T-helper 17 cell (primary cell): ENCODE results near the gene PEX11G. TPM values are rescaled to one million over a fixed set of nuclear protein-coding genes. Genes with fewer than 3 reads are reported as not detected.
A peak's percentile ranks its signal among the peaks of the same experiment; 100 is the strongest.
"Not testable (repeated sequence)": the region's sequence is repeated elsewhere in the genome, so short reads cannot be mapped to it uniquely, and the experiment has no call there.

Experiments used
- ATAC-seq: fragments of 150-1000 bp; cut with Tn5 transposase; 2 replicates; pipeline ENCODE4 v1.10.0; 2021; ENCODE audit warnings: mild to moderate bottlenecking, moderate library complexity
- DNase-seq, 3 donors: peaks; one replicate each; pipeline versions ENCODE4 v3.0.0 to v3.0.0-alpha.2; 2020 to 2021
- H3K9me3 ChIP-seq: one replicate; pipeline ENCODE4 v1.7.0; 2013; ENCODE audit warnings: low read length, mild to moderate bottlenecking; ENCODE audit not compliant: control insufficient read depth, poor library complexity, severe bottlenecking
- H3K27ac Mint-ChIP-seq: one replicate; pipeline ENCODE4 v1.8.0; 2022; ENCODE audit warnings: mild to moderate bottlenecking, moderate library complexity, mixed read lengths
- H3K27me3 Mint-ChIP-seq: one replicate; pipeline ENCODE4 v1.8.0; 2022; ENCODE audit warnings: mixed read lengths
- H3K36me3 Mint-ChIP-seq: one replicate; pipeline ENCODE4 v1.8.0; 2022; ENCODE audit warnings: low read depth, mixed read lengths
- H3K4me1 Mint-ChIP-seq: one replicate; pipeline ENCODE4 v1.8.0; 2022; ENCODE audit warnings: mild to moderate bottlenecking, mixed read lengths
- H3K4me3 Mint-ChIP-seq: one replicate; pipeline ENCODE4 v1.8.0; 2022; ENCODE audit warnings: mild to moderate bottlenecking, moderate library complexity, mixed read lengths
- total RNA-seq, 4 donors: library from RNA in 2 of 4; stranded (reverse) in 2 of 4; gene quantifications; one replicate each; pipeline ENCODE4 v1.2.3 and lab custom pipeline; 2022 to 2026

Gene PEX11G
- total RNA-seq, 2 donors from 2014 or later = not detected

DNA sequence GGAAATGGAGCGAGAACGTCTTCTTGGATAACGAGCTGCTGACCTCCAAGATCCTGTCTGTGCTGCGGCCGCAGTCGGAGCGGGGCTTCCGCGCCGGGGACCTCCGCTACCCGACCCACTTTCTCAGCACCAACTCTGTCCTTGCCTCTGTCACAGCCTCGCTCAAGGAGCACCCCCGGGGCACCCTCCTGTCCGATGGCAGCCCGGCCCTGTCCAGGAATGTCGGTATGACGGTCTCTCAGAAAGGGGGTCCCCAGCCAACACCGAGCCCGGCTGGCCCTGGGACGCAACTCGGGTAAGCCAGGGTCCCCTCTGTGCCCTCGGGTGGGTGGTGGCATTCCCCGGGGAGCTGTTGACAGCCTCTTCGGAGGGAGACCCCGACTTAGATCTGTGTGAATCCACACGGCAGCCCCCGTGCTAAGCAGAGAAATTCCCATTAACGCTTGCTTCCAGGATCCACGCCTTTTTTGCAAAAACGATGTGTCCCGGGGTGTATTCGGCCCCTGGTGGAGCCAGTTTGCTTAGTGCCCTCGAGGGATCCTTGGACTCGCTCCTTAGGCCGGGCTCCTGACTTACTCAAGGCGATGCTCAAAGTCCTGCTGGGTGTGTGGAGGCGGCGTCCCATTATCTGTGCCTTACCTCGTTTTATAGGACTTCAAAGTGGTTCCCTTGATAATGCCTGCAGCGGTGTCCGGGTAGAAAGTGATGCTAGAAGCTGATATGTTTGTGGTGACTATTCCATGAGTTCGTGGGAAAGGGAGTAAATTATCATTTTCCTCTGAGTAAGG lies 48.5 kb downstream of the PEX11G start:
- H3K27me3 Mint-ChIP-seq = no peaks in the 10 kb centered on the region
- peaks cover 2% of the 10 kb centered on the region for H3K36me3 Mint-ChIP-seq
- no peak overlapping the region for H3K27ac Mint-ChIP-seq
- DNase-seq = no peak
- no peak overlapping the region for H3K4me3 Mint-ChIP-seq
- no peak for ATAC-seq
- H3K9me3 ChIP-seq = no peaks in the 10 kb centered on the region
- no peaks in the 10 kb centered on the region for H3K4me1 Mint-ChIP-seq

GRCh38 chr19:7435586-7435985 lies 53.2 kb downstream of the PEX11G start:
- H3K27me3 Mint-ChIP-seq = no peaks in the 10 kb centered on the region
- peaks cover 3% of the 10 kb centered on the region for H3K4me1 Mint-ChIP-seq
- H3K4me3 Mint-ChIP-seq = no peak overlapping the region
- DNase-seq (no peak), ATAC-seq (no peak)
- peak overlapping the region; percentile 77 for H3K27ac Mint-ChIP-seq
- H3K36me3 Mint-ChIP-seq = no peaks in the 10 kb centered on the region
- no peaks in the 10 kb centered on the region for H3K9me3 ChIP-seq

GRCh38 chr19:7434391-7434790 lies 54.4 kb downstream of the PEX11G start:
- no peaks in the 10 kb centered on the region for H3K9me3 ChIP-seq
- DNase-seq = no peak
- no peaks in the 10 kb centered on the region for H3K36me3 Mint-ChIP-seq
- peak overlapping the region; percentile 77 for H3K27ac Mint-ChIP-seq
- ATAC-seq = no peak
- no peaks in the 10 kb centered on the region for H3K27me3 Mint-ChIP-seq
- H3K4me1 Mint-ChIP-seq = peaks cover 3% of the 10 kb centered on the region
- no peak overlapping the region for H3K4me3 Mint-ChIP-seq

- not testable (repeated sequence) for H3K4me3 Mint-ChIP-seq, ATAC-seq, H3K36me3 Mint-ChIP-seq, DNase-seq, H3K27me3 Mint-ChIP-seq, H3K9me3 ChIP-seq, H3K4me1 Mint-ChIP-seq
- H3K27ac Mint-ChIP-seq = peak overlapping the region; percentile 77
Measured at GRCh38 chr19:7433456-7433855, 55.4 kb downstream of the PEX11G start.

DNA sequence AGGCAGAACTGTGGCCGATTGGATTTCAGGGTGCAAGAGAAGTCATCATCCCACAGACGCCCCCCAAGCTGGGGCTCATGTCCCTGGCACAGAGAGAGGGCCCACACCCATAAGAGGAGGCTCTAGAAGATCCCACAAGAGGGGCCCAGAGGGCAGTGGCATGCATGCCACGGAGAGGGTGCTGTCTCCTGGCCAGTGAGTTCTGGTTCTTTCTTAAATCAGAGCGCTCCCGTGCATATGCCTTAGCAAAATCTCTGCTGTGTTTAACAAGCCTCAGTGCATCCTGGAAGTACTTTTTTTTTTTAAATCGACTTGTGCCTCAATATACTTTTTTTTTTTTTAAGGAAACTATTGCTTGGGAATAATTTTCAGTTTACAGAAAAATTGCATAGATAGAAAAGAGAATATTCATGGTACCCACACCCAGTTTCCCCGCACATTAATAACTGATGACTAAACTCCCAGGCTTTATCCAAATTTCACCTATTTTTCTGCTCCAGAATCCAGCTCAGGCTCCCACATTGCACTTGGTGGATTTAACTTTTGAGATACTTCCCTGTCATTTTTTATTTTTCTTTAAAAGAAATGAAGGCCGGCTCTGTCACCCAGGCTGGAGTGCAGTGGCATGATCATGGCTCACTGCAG lies 59.1 kb downstream of the PEX11G start:
- no peaks in the 10 kb centered on the region for H3K27me3 Mint-ChIP-seq
- peak overlapping the region; percentile 99 for H3K27ac Mint-ChIP-seq
- H3K4me1 Mint-ChIP-seq = peaks cover 34% of the 10 kb centered on the region
- H3K4me3 Mint-ChIP-seq = no peak overlapping the region
- no peak for ATAC-seq
- DNase-seq = no peak
- H3K9me3 ChIP-seq = no peaks in the 10 kb centered on the region
- peaks cover 2% of the 10 kb centered on the region for H3K36me3 Mint-ChIP-seq

DNA sequence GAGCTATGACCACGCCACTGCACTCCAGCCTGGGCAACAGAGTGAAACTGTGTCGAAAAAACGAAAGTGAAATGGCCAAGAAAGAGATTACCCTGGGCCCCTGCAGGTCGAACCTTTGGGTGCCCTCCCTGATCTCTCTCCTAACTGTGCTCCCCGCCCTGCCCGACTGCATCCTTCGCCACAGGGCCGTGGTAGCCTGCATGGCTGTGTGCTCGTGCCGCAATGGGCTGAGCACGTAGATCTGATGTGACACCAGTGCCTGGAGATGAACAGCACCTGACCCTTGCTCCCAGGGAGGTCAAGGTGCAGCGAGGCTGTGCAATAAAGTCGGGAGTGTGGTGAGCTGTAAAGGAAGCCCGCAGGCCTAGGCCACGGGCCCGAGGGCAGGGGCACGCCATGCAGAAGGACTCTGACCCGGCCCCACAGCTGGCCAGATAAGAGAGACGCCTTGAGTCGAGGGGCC lies 60.2 kb downstream of the PEX11G start:
- peak overlapping the region; percentile 99 for H3K27ac Mint-ChIP-seq
- no peak for DNase-seq

GRCh38 chr19:7427944-7428343 lies 60.9 kb downstream of the PEX11G start:
- no peaks in the 10 kb centered on the region for H3K9me3 ChIP-seq
- no peak for DNase-seq
- Mint-ChIP-seq H3K36me3 (peaks cover 2% of the 10 kb centered on the region), H3K4me3 (peak overlapping the region; percentile 67), H3K4me1 (peaks cover 33% of the 10 kb centered on the region), H3K27ac (peak overlapping the region; percentile 99), H3K27me3 (no peaks in the 10 kb centered on the region)
- no peak for ATAC-seq

More for the DNA sequence above, 60.2 kb downstream of the PEX11G start:
- Mint-ChIP-seq H3K4me1 (peaks cover 33% of the 10 kb centered on the region), H3K4me3 (peak overlapping the region; percentile 57), H3K27me3 (no peaks in the 10 kb centered on the region), H3K36me3 (peaks cover 2% of the 10 kb centered on the region)
- ATAC-seq = no peak
- no peaks in the 10 kb centered on the region for H3K9me3 ChIP-seq

DNA sequence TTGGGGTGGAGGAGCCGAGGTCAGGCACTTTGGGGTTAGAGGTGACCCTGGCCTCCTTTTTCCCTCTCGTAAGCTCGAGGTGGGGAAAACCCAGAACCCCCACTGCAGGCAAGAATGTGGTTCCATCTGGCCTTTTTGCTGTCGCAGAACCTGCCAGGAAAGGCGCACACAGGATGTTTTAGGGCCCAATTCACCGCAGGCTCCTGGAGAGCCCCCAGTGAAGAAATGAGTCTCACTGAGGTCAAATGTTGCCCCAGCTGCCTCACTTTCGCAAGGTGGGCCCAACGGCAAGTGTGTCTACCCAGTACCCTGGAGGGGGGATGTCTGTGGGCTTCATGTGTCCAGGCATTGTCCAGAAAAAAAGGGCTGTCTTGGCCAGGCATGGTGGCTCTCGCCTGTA lies 61.8 kb downstream of the PEX11G start:
- peak in 2 of 3 donors; percentile 20 to 48 for DNase-seq
- peak; percentile 90 for ATAC-seq
- Mint-ChIP-seq H3K36me3 (peaks cover 6% of the 10 kb centered on the region), H3K27ac (peak overlapping the region; percentile 99), H3K4me1 (peaks cover 38% of the 10 kb centered on the region), H3K4me3 (peak overlapping the region; percentile 77), H3K27me3 (no peaks in the 10 kb centered on the region)
- H3K9me3 ChIP-seq = no peaks in the 10 kb centered on the region

Other genes with a start within 250 kb of the PEX11G start
- gene INSR, start 194.6 kb downstream of the PEX11G start, total RNA-seq = 1 to 10 TPM in 1 of 2 donors, under 1 TPM in 1; 0.76 to 3.5 TPM
- 100 to 1,000 TPM; 118 to 127 TPM for gene ARHGEF18, start 140.1 kb downstream of the PEX11G start, total RNA-seq
- gene ZNF358, start 27.1 kb upstream of the PEX11G start, total RNA-seq = 1 to 10 TPM; 4.1 to 5.1 TPM
- gene MCOLN1, start 33.6 kb upstream of the PEX11G start, total RNA-seq = 10 to 100 TPM; 11.4 to 17.0 TPM
- 10 to 100 TPM; 95.1 to 97.2 TPM for gene PNPLA6, start 46.7 kb upstream of the PEX11G start, total RNA-seq
- gene CAMSAP3, start 106.8 kb upstream of the PEX11G start, total RNA-seq = under 1 TPM; 0.12 to 0.44 TPM
- gene XAB2, start 140.5 kb upstream of the PEX11G start, total RNA-seq = 10 to 100 TPM; 56.3 to 70.1 TPM
- gene PET100, start 140.8 kb upstream of the PEX11G start, total RNA-seq = 100 to 1,000 TPM; 106 to 109 TPM
- gene PCP2, start 144.7 kb upstream of the PEX11G start, total RNA-seq = 1 to 10 TPM; 2.0 to 9.1 TPM
- 100 to 1,000 TPM; 256 to 274 TPM for gene STXBP2, start 148.1 kb upstream of the PEX11G start, total RNA-seq
- gene RETN, start 180.0 kb upstream of the PEX11G start, total RNA-seq = not detected
- under 1 TPM; 0.52 to 0.68 TPM for gene MCEMP1, start 188.1 kb upstream of the PEX11G start, total RNA-seq
- 10 to 100 TPM; 55.5 to 69.8 TPM for gene TRAPPC5, start 191.8 kb upstream of the PEX11G start, total RNA-seq
- 1 to 10 TPM in 1 of 2 donors, not detected in 1; 7.0 TPM for gene FCER2, start 213.1 kb upstream of the PEX11G start, total RNA-seq
- gene CLEC4G, start 243.1 kb upstream of the PEX11G start, total RNA-seq = not detected